Upper lobe of left lung (tissue), 4 donors: ENCODE data around the gene ZBTB48.

Experiments used
- CTCF ChIP-seq, 6 experiments: fragments of 450-650 bp in 4 of 6; fragments of 200-600 bp in 2 of 6; sonication (generic) in 2 of 6; IDR thresholded peaks; one replicate each; pipeline ENCODE4 v1.5.1; 2016 to 2019; ENCODE audit warnings: antibody characterized with exemption in 6 of 6
- EP300 ChIP-seq, 4 donors: sonication (generic); formaldehyde crosslinking; IDR thresholded peaks; one replicate each; pipeline ENCODE4 v1.5.1; 2017; ENCODE audit warnings: antibody characterized with exemption in 4 of 4, control low read depth in 2 of 4
- POLR2AphosphoS5 ChIP-seq, 2 donors: sonication (generic); formaldehyde crosslinking; IDR thresholded peaks; one replicate each; pipeline ENCODE4 v1.5.1; 2017; ENCODE audit warnings: antibody characterized with exemption in 2 of 2

GRCh38 chr1:6531996-6532395 lies 47.8 kb upstream of the ZBTB48 start:
- TF ChIP-seq POLR2AphosphoS5 (IDR thresholded peaks at IDR 0.05): no peak
- TF ChIP-seq EP300 (IDR thresholded peaks at IDR 0.05): no peak
- no peak for TF ChIP-seq CTCF (IDR thresholded peaks at IDR 0.05)
